CD4-positive, alpha-beta T cell treated with Interleukin-2 at 100 ng/mL for 4 hours (primary cell): ENCODE results near the gene PPP6R2.
"Not testable (repeated sequence)": the region's sequence is repeated elsewhere in the genome, so short reads cannot be mapped to it uniquely, and the experiment has no call there.

Source experiments
- DNase-seq: peaks from one replicate; pipeline ENCODE4 v3.0.0-alpha.2; 2020; ENCODE audit warnings: low spot score

Gene PPP6R2

GRCh38 chr22:50339945-50340879 lies 2.9 kb upstream of the PPP6R2 start:
- peak; percentile 6 for DNase-seq

GRCh38 chr22:50341977-50342650 lies 1.0 kb upstream of the PPP6R2 start:
- peak; percentile 93 for DNase-seq

GRCh38 chr22:50343541-50343935 lies 411 bp downstream of the PPP6R2 start:
- DNase-seq: no peak

- no peak for DNase-seq
Measured at GRCh38 chr22:50346470-50346869, 3.3 kb downstream of the PPP6R2 start.

GRCh38 chr22:50347157-50347556 lies 4.0 kb downstream of the PPP6R2 start:
- no peak for DNase-seq

GRCh38 chr22:50348058-50348457 lies 4.9 kb downstream of the PPP6R2 start:
- DNase-seq: no peak

- no peak for DNase-seq
Measured at GRCh38 chr22:50356186-50356585, 13.1 kb downstream of the PPP6R2 start.

GRCh38 chr22:50357222-50357621 lies 14.1 kb downstream of the PPP6R2 start:
- no peak for DNase-seq

GRCh38 chr22:50357756-50358155 lies 14.6 kb downstream of the PPP6R2 start:
- DNase-seq: no peak

- DNase-seq: no peak
Measured at GRCh38 chr22:50360578-50360977, 17.5 kb downstream of the PPP6R2 start.

GRCh38 chr22:50361222-50361621 lies 18.1 kb downstream of the PPP6R2 start:
- no peak for DNase-seq

- peak; percentile 46 for DNase-seq
Measured at GRCh38 chr22:50361688-50362087, 18.6 kb downstream of the PPP6R2 start.

- DNase-seq: no peak
Measured at GRCh38 chr22:50363166-50363802, 20.2 kb downstream of the PPP6R2 start.

- DNase-seq: not testable (repeated sequence)
Measured at GRCh38 chr22:50363803-50364194, 20.7 kb downstream of the PPP6R2 start.

GRCh38 chr22:50367778-50368500 lies 24.8 kb downstream of the PPP6R2 start:
- DNase-seq: no peak

GRCh38 chr22:50371101-50371648 lies 28.0 kb downstream of the PPP6R2 start:
- no peak for DNase-seq

GRCh38 chr22:50376085-50376651 lies 33.0 kb downstream of the PPP6R2 start:
- DNase-seq: no peak

GRCh38 chr22:50381021-50381555 lies 38.0 kb downstream of the PPP6R2 start:
- not testable (repeated sequence) for DNase-seq

GRCh38 chr22:50396751-50397370 lies 53.7 kb downstream of the PPP6R2 start:
- DNase-seq: no peak

- not testable (repeated sequence) for DNase-seq
Measured at GRCh38 chr22:50397371-50398060, 54.4 kb downstream of the PPP6R2 start.
